CD8-positive, alpha-beta memory T cell (primary cell): ENCODE results near the gene PRR14L. TPM values are rescaled to one million over a fixed set of nuclear protein-coding genes. Genes with fewer than 3 reads are reported as not detected.
A peak's percentile ranks its signal among the peaks of the same experiment; 100 is the strongest.
"Not testable (repeated sequence)": the region's sequence is repeated elsewhere in the genome, so short reads cannot be mapped to it uniquely, and the experiment has no call there.

Source experiments
- CTCF ChIA-PET: fragments of 350-600 bp; sonication (Branson Sonifier 250); formaldehyde crosslinking; loops from one replicate; lab custom pipeline; 2021; ENCODE audit warnings: antibody characterized with exemption; lab: Charles Lee
- POLR2A ChIA-PET: fragments of 350-600 bp; sonication (Branson Sonifier 250); formaldehyde crosslinking; loops from one replicate; lab custom pipeline; 2021; ENCODE audit warnings: antibody characterized with exemption; lab: Charles Lee
- DNase-seq, 5 donors: peaks; one replicate each; pipeline versions ENCODE4 v3.0.0 to v3.0.0-alpha.2; 2020 to 2022; ENCODE audit warnings: mixed read lengths in 1 of 5
- H3K27ac ChIP-seq: one replicate; pipeline ENCODE4 v1.7.0; 2013; ENCODE audit warnings: low read depth, mild to moderate bottlenecking, low read length, moderate library complexity
- H3K27me3 ChIP-seq: 2 replicates; pipeline ENCODE4 v1.7.0; 2013; ENCODE audit warnings: low read length, mild to moderate bottlenecking; ENCODE audit not compliant: insufficient read depth, poor library complexity, severe bottlenecking
- H3K36me3 ChIP-seq: 2 replicates; pipeline ENCODE4 v1.7.0; 2013; ENCODE audit warnings: mild to moderate bottlenecking, low read length, moderate library complexity; ENCODE audit not compliant: insufficient read depth
- H3K4me1 ChIP-seq: 2 replicates; pipeline ENCODE4 v1.7.0; 2013; ENCODE audit warnings: mild to moderate bottlenecking, low read length, moderate library complexity; ENCODE audit not compliant: insufficient read depth
- H3K4me3 ChIP-seq: 2 replicates; pipeline ENCODE4 v1.7.0; 2013; ENCODE audit warnings: mild to moderate bottlenecking, low read length
- H3K9me3 ChIP-seq: 2 replicates; pipeline ENCODE4 v1.7.0; 2013; ENCODE audit warnings: mild to moderate bottlenecking, low read length
- H3K27ac Mint-ChIP-seq, 8 donors: one replicate each; pipeline ENCODE4 v1.8.0; 2020 to 2021; ENCODE audit warnings: mixed read lengths in 8 of 8, mild to moderate bottlenecking in 6 of 8, inconsistent platforms in 3 of 8, moderate library complexity in 3 of 8
- H3K27me3 Mint-ChIP-seq, 2 donors: one replicate each; pipeline ENCODE4 v1.8.0; 2020 to 2021; ENCODE audit warnings: mixed read lengths in 2 of 2, mild to moderate bottlenecking in 1 of 2, moderate library complexity in 1 of 2
- H3K36me3 Mint-ChIP-seq, 3 donors: one replicate each; pipeline ENCODE4 v1.8.0; 2020 to 2021; ENCODE audit warnings: mixed read lengths in 3 of 3, inconsistent platforms in 1 of 3, mild to moderate bottlenecking in 1 of 3
- H3K4me1 Mint-ChIP-seq, 3 donors: one replicate each; pipeline ENCODE4 v1.8.0; 2020 to 2021; ENCODE audit warnings: mixed read lengths in 3 of 3, inconsistent platforms in 1 of 3, mild to moderate bottlenecking in 1 of 3
- H3K4me3 Mint-ChIP-seq, 7 donors: one replicate each; pipeline ENCODE4 v1.8.0; 2020 to 2021; ENCODE audit warnings: mixed read lengths in 7 of 7, mild to moderate bottlenecking in 6 of 7, moderate library complexity in 4 of 7, inconsistent platforms in 2 of 7
- H3K9me3 Mint-ChIP-seq, 5 donors: one replicate each; pipeline ENCODE4 v1.8.0; 2020 to 2022; ENCODE audit warnings: mixed read lengths in 5 of 5, mild to moderate bottlenecking in 3 of 5, moderate library complexity in 2 of 5, inconsistent platforms in 1 of 5
- polyA plus RNA-seq: library from polyadenylated mRNA; unstranded; fragments of 300-500 nt; fragmentation: Illumina TruSeq; gene quantifications from one replicate; pipeline ENCODE4 v1.2.3, GENCODE V29; 2021
- total RNA-seq, 2 experiments: library from RNA; stranded (reverse); gene quantifications; one replicate each; pipeline ENCODE4 v1.2.3, GENCODE V29; 2021

Gene PRR14L
- total and polyA plus RNA-seq, 3 experiments from 2014 or later: 21.0 to 52.1 (median 50.4) TPM

DNA sequence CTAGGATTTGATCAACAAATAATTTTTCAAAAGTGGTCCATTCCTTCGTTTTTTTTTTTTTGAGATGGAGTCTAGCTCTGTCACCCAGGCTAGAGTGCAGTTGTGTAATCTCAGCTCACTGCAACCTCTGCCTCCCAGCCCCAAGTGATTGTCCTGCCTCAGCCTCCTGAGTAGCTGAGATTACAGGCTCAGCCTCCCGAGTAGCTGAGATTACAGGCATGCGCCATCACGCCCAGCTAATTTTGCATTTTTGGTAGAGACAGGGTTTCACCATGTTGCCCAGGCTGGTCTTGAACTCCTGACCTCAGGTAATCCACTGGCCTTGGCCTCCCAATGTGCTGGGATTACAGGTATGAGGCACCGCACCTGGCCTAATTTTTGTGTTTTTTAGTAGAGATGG lies 8.9 kb upstream of the PRR14L start:
- CTCF ChIA-PET, H3K4me3 ChIP-seq, H3K27ac Mint-ChIP-seq, H3K27ac ChIP-seq, H3K27me3 Mint-ChIP-seq, H3K36me3 ChIP-seq, DNase-seq, H3K4me3 Mint-ChIP-seq, POLR2A ChIA-PET, H3K9me3 ChIP-seq, H3K9me3 Mint-ChIP-seq, H3K27me3 ChIP-seq: not testable (repeated sequence)
- Mint-ChIP-seq H3K36me3 (peaks cover 0 to 44% (median 8%) of the 10 kb centered on the region in 3 donors), H3K4me1 (peaks cover 16 to 20% (median 19%) of the 10 kb centered on the region in 3 donors)
- H3K4me1 ChIP-seq: peaks cover 15% of the 10 kb centered on the region

DNA sequence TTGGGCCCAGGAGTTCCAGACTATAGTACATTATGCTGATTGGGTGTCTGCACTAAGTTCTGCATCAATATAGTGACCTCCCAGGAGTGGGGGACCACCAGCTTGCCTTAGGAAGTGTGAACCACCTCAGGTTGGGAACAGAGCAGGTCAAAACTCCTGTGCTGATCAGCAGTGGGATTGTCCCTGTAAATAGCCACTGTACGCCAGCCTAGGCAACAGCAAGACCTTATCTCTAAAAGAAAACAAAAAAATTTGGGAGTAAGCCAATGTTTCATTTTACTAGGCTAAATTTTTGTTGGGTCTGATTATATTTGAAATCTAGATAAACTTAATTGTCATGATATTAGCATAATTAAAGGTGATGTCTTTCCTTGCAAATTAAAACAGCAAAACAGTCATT lies 7.3 kb upstream of the PRR14L start:
- peaks cover 25 to 32% (median 32%) of the 10 kb centered on the region in 3 donors for H3K4me1 Mint-ChIP-seq
- CTCF ChIA-PET: interaction anchor here (1.2 kb wide), 1 partner anchor 91 kb away, joined by 3 read pairs; no protein-coding TSS in a partner anchor

DNA sequence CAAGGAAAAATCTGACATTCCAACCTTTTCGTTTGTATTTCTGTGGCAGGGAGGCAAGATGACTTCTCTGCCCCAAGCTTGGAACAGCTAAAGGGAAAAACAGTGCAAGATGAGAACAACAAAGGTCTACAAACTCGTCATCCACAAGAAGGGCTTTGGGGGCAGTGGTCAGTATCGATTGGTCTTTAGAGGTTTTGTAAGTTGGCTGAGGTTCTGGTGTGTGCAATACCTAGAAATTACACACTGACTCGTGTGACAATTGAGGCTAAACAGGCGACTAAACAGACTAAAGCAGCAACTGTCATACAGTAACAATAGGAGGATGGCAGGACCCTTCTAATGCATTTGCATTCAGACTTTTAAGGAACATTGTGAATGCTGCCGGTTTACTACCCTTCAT lies 4.9 kb upstream of the PRR14L start:
- H3K27ac ChIP-seq: no peak overlapping the region
- no peaks in the 10 kb centered on the region for H3K27me3 ChIP-seq
- DNase-seq: no peak
- ChIA-PET CTCF (no interaction called here), POLR2A (no interaction called here)
- H3K4me1 ChIP-seq: peaks cover 32% of the 10 kb centered on the region
- Mint-ChIP-seq H3K9me3 (no peaks in the 10 kb centered on the region), H3K36me3 (peaks cover 0 to 22% (median 2%) of the 10 kb centered on the region in 3 donors), H3K4me3 (peak overlapping the region; percentile 86 to 95 (median 90)), H3K27ac (peak overlapping the region in 7 of 8 donors; percentile 88 to 99 (median 94)), H3K27me3 (no peaks in the 10 kb centered on the region), H3K4me1 (peaks cover 33 to 43% (median 43%) of the 10 kb centered on the region in 3 donors)
- peak overlapping the region; percentile 70 for H3K4me3 ChIP-seq
- H3K9me3 ChIP-seq: no peaks in the 10 kb centered on the region
- no peaks in the 10 kb centered on the region for H3K36me3 ChIP-seq

More for the DNA sequence above, 7.3 kb upstream of the PRR14L start:
- H3K4me3 Mint-ChIP-seq: no peak overlapping the region
- H3K4me3 ChIP-seq: no peak overlapping the region
- no peak overlapping the region for H3K27ac ChIP-seq
- POLR2A ChIA-PET: no interaction called here
- no peaks in the 10 kb centered on the region for H3K36me3 ChIP-seq
- H3K27me3 Mint-ChIP-seq: no peaks in the 10 kb centered on the region
- DNase-seq: no peak
- H3K9me3 Mint-ChIP-seq: no peaks in the 10 kb centered on the region
- H3K4me1 ChIP-seq: peaks cover 23% of the 10 kb centered on the region
- H3K27ac Mint-ChIP-seq: no peak overlapping the region
- H3K27me3 ChIP-seq: no peaks in the 10 kb centered on the region
- peaks cover 0 to 36% (median 8%) of the 10 kb centered on the region in 3 donors for H3K36me3 Mint-ChIP-seq
- H3K9me3 ChIP-seq: no peaks in the 10 kb centered on the region

DNA sequence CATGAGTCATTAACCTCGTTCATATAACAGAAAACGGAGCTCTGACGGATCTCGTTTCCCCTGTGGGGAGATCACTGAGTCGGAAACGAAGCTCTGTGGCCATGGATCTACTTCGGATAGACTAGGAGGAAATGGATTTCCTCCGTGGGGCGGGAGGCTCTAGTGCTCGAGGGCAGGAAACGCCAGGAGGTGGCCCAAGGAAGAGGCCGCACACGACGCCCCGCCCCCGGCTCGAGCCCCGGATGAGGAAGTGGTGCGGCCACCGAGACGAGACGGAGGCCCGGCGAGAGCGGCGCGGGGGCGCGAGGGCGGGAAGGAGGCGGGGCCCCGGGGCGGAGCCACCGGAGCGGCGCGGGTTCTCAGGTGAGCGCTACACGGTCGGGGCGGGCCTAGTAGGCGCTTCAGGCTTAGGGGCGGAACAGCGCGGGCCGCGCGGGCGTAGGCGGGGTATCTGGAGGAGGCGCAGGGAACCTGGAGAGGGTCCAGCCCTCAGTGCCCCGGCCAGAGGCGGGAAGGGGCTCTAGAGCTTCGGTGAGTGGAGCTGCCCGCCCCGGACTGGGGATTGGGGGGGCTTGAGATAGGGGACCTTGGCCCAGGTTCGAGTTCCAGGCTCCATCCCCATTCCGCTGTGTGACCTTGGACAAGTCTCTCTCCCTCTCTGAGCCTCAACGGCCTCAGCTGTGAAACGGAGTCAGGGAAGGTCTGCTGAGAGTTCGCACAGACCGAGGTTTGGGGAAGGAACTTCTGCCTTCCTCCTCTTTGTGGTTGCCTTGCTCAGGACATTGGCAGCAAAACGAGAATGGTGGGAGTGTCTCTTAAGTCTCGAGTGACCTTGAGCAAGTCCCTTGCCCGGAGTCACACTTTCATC lies 3.9 kb upstream of the PRR14L start, which contains the start of gene DEPDC5:
TSS of gene DEPDC5 (plus strand) at position 386 of the 868 bp plus-strand sequence. CDS start 903 bp downstream, outside the sequence.
- H3K4me3 Mint-ChIP-seq: peak within 1 kb of the TSS; percentile 86 to 95 (median 90)
- Histone ChIP-seq H3K9me3 (no peaks in the 10 kb centered on the region), H3K27me3 (no peaks in the 10 kb centered on the region), H3K4me1 (peaks cover 38% of the 10 kb centered on the region), H3K27ac (peak within 1 kb of the TSS; percentile 78), H3K4me3 (peak within 1 kb of the TSS; percentile 70), H3K36me3 (no peaks in the 10 kb centered on the region)
- CTCF ChIA-PET: interaction anchor here (1.1 to 1.6 kb wide), 2 partner anchors 88 to 192 kb away, joined by 4 to 8 read pairs; no protein-coding TSS in a partner anchor
- H3K36me3 Mint-ChIP-seq: peaks cover 0 to 17% (median 2%) of the 10 kb centered on the region in 3 donors
- peaks cover 40 to 50% (median 49%) of the 10 kb centered on the region in 3 donors for H3K4me1 Mint-ChIP-seq
- POLR2A ChIA-PET: interaction anchor here (1.0 to 1.1 kb wide), 2 partner anchors 92 to 408 kb away, joined by 3 read pairs; partner anchors contain the start of gene PATZ1
- no peaks in the 10 kb centered on the region for H3K27me3 Mint-ChIP-seq
- DNase-seq: peak; percentile 95 to 99 (median 96)
- H3K9me3 Mint-ChIP-seq: no peaks in the 10 kb centered on the region
- peak within 1 kb of the TSS; percentile 94 to 99 (median 99) for H3K27ac Mint-ChIP-seq

DNA sequence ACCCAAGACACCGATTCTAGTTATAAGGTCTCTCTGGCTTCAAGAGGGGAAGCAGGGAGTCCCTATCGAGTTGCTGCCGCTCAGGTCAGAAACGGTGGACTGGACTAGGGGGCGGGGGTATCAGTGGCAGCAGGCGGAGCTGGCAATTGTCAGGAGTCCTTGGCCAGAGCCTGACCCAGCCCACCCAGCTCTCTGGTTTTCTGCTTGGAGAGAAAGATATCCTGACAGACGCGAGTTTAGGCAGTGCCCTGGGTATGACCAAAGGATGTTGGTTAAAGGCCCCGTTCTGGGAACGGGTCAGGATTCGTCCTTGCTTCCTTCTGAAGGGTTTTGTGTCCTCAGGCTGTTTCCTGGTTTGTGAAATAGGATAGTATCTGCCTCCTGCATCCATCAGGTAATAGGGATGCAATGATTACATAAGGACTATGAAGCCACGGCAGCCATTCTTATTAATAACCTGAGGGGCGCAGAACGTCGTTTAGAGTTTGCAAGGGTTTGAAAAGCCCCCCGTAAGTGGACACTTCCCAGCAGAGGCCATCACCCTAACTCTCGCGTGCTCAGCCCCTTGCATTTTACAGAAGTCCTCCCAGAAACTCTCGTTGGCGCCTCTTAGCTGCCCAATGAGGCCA lies 3.2 kb upstream of the PRR14L start:
- POLR2A ChIA-PET: interaction anchor here (0.6 to 1.1 kb wide), 2 partner anchors 62 to 92 kb away, joined by 3 read pairs; no protein-coding TSS in a partner anchor
- Mint-ChIP-seq H3K27me3 (no peaks in the 10 kb centered on the region), H3K4me3 (peak overlapping the region; percentile 86 to 95 (median 90)), H3K27ac (peak overlapping the region; percentile 94 to 99 (median 99)), H3K36me3 (peaks cover 0 to 9% (median 0%) of the 10 kb centered on the region in 3 donors), H3K4me1 (peaks cover 48 to 57% (median 57%) of the 10 kb centered on the region in 3 donors), H3K9me3 (no peaks in the 10 kb centered on the region)
- CTCF ChIA-PET: interaction anchor here (1.1 to 1.6 kb wide), 2 partner anchors 87 to 192 kb away, joined by 4 to 8 read pairs; no protein-coding TSS in a partner anchor
- peak overlapping the region; percentile 78 for H3K27ac ChIP-seq
- no peaks in the 10 kb centered on the region for H3K36me3 ChIP-seq
- H3K27me3 ChIP-seq: no peaks in the 10 kb centered on the region
- H3K9me3 ChIP-seq: no peaks in the 10 kb centered on the region
- H3K4me1 ChIP-seq: peaks cover 46% of the 10 kb centered on the region
- H3K4me3 ChIP-seq: peak overlapping the region; percentile 70
- DNase-seq: no peak

DNA sequence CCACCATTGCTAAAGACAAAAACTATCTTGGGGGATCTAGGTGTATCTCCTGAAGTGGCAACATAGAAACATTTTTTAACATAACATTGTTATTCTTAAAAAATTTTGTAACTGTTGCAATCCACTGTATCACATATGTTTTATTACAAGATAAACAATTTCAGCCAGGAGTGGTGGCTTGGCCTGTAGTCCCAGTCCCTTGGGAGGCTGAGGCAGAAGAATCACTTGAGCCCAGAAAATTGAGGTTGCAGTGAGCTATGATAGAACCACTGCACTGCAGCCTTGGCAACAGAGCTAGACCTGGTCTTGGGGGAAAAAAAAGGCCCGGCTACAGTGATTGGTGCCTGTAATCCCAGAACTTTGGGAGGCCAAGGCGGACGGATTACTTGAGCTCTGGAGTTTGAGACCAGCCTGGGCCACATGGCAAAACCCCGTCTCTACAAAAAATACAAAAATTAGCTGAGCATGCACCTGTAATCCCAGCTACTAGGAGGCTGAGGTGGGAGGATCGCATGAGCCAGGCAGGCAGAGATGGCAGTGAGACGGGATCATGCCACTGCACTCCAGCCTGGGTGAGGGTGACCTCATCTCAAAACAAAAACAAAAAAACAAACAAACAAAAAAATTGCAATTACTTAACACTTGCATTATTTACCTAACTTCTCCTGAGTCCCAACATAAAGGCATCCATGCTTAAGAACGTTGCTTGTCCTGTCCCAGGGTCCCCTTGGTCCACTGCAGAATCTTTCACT lies 2.3 kb upstream of the PRR14L start:
- no peak for DNase-seq
- H3K27ac ChIP-seq: peak overlapping the region; percentile 78
- peak overlapping the region in 6 of 8 donors; percentile 15 to 99 (median 98) for H3K27ac Mint-ChIP-seq
- no peak overlapping the region for H3K4me3 ChIP-seq
- peaks cover 56 to 66% (median 65%) of the 10 kb centered on the region in 3 donors for H3K4me1 Mint-ChIP-seq
- no peaks in the 10 kb centered on the region for H3K9me3 Mint-ChIP-seq
- H3K27me3 ChIP-seq: no peaks in the 10 kb centered on the region
- CTCF ChIA-PET: no interaction called here
- no peaks in the 10 kb centered on the region for H3K9me3 ChIP-seq
- H3K4me3 Mint-ChIP-seq: peak overlapping the region in 2 of 7 donors; percentile 26 to 86
- H3K36me3 ChIP-seq: no peaks in the 10 kb centered on the region
- H3K36me3 Mint-ChIP-seq: peaks cover 0 to 13% (median 0%) of the 10 kb centered on the region in 3 donors
- no peaks in the 10 kb centered on the region for H3K27me3 Mint-ChIP-seq
- POLR2A ChIA-PET: interaction anchor here (0.6 kb wide), 1 partner anchor 63 kb away, joined by 3 read pairs; no protein-coding TSS in a partner anchor
- peaks cover 54% of the 10 kb centered on the region for H3K4me1 ChIP-seq
